HEK293 (cell line): ENCODE measurements around the gene MMS19.

Experiments used
- CTCF ChIA-PET: fragments of 350-600 bp; formaldehyde crosslinking; extraction: SDS; loops from one replicate; lab custom pipeline; 2021; ENCODE audit warnings: antibody characterized with exemption; lab: Yijun Ruan, JAX
- POLR2A ChIA-PET: fragments of 300-600 bp; formaldehyde crosslinking; extraction: SDS; loops from one replicate; lab custom pipeline; 2020; ENCODE audit warnings: antibody characterized with exemption, inconsistent platforms; lab: Yijun Ruan, JAX
- H3K27ac ChIP-seq: fragments of 200-500 bp; sonication (Bioruptor generic); 2 replicates; pipeline ENCODE4 v1.5.1; 2014; ENCODE audit warnings: low read depth, low read length, control low read depth, inconsistent platforms; ENCODE audit errors: extremely low read depth
- H3K36me3 ChIP-seq, 2 experiments: fragments of 200-500 bp in 1 of 2; sonication (Bioruptor generic) in 1 of 2; 1 replicate in 1 of 2; 2 replicates in 1 of 2; pipeline ENCODE4 v1.5.1; 2014 to 2017; ENCODE audit warnings: inconsistent platforms in 2 of 2, low read length in 2 of 2; ENCODE audit not compliant: control insufficient read depth in 2 of 2, insufficient read depth in 1 of 2
- H3K4me1 ChIP-seq: fragments of 200-500 bp; sonication (Bioruptor generic); 2 replicates; pipeline ENCODE4 v1.5.1; 2014; ENCODE audit warnings: mild to moderate bottlenecking, low read length, inconsistent platforms; ENCODE audit not compliant: control insufficient read depth, insufficient read depth
- H3K4me3 ChIP-seq: 2 replicates; pipeline ENCODE4 v1.5.1; 2011; ENCODE audit warnings: low read depth, mild to moderate bottlenecking, control low read depth, low read length, moderate library complexity
- H3K9me3 ChIP-seq: fragments of 200-500 bp; sonication (Bioruptor generic); 2 replicates; pipeline ENCODE4 v1.5.1; 2014; ENCODE audit warnings: low read depth, low read length, inconsistent platforms; ENCODE audit not compliant: control insufficient read depth, insufficient read depth
- BCL11A ChIP-seq: fragments of 450-650 bp; formaldehyde crosslinking; IDR thresholded peaks from 2 replicates; pipeline ENCODE4 v1.5.1; 2016; ENCODE audit warnings: low read depth, missing biosample characterization, missing genetic modification characterization
- EGR2 ChIP-seq: fragments of 450-650 bp; formaldehyde crosslinking; IDR thresholded peaks from 2 replicates; pipeline ENCODE4 v1.5.1; 2016; ENCODE audit warnings: low read depth, missing biosample characterization, missing genetic modification characterization
- IKZF3 ChIP-seq: fragments of 450-650 bp; IDR thresholded peaks from 2 replicates; pipeline ENCODE4 v1.5.0; 2018; ENCODE audit warnings: missing biosample characterization, mild to moderate bottlenecking, missing genetic modification characterization, moderate library complexity
- SP7 ChIP-seq: fragments of 450-650 bp; formaldehyde crosslinking; IDR thresholded peaks from 2 replicates; pipeline ENCODE4 v1.5.1; 2016; ENCODE audit warnings: missing biosample characterization, missing genetic modification characterization
- YY2 ChIP-seq: fragments of 450-650 bp; formaldehyde crosslinking; IDR thresholded peaks from 2 replicates; pipeline ENCODE4 v1.5.1; 2016; ENCODE audit warnings: missing biosample characterization, missing genetic modification characterization
- ZBTB1 ChIP-seq: fragments of 450-650 bp; formaldehyde crosslinking; IDR thresholded peaks from 2 replicates; pipeline ENCODE4 v1.5.1; 2016; ENCODE audit warnings: missing biosample characterization, missing genetic modification characterization
- ZNF16 ChIP-seq: fragments of 450-650 bp; formaldehyde crosslinking; IDR thresholded peaks from 2 replicates; pipeline ENCODE4 v1.5.1; 2016; ENCODE audit warnings: low read depth, missing biosample characterization, missing genetic modification characterization
- ZNF324 ChIP-seq: fragments of 450-650 bp; formaldehyde crosslinking; IDR thresholded peaks from 2 replicates; pipeline ENCODE4 v1.5.1; 2016; ENCODE audit warnings: missing biosample characterization, missing genetic modification characterization
- ZNF433 ChIP-seq: fragments of 450-650 bp; formaldehyde crosslinking; IDR thresholded peaks from 2 replicates; pipeline ENCODE4 v1.5.1; 2016; ENCODE audit warnings: missing biosample characterization, missing genetic modification characterization, low read depth
- ZNF530 ChIP-seq: fragments of 450-650 bp; formaldehyde crosslinking; IDR thresholded peaks from 2 replicates; pipeline ENCODE4 v1.5.1; 2016; ENCODE audit warnings: low read depth, missing biosample characterization, missing genetic modification characterization
- ZNF544 ChIP-seq: fragments of 450-650 bp; formaldehyde crosslinking; IDR thresholded peaks from 2 replicates; pipeline ENCODE4 v1.5.0; 2017; ENCODE audit warnings: missing biosample characterization, missing genetic modification characterization
- ZNF785 ChIP-seq: fragments of 450-650 bp; formaldehyde crosslinking; IDR thresholded peaks from 2 replicates; pipeline ENCODE4 v1.5.1; 2016; ENCODE audit warnings: missing biosample characterization, missing genetic modification characterization
- TF ChIP-seq, protein P1 (sequence below): fragments of 450-650 bp; formaldehyde crosslinking; IDR thresholded peaks from 2 replicates; pipeline ENCODE4 v1.5.1; 2016; ENCODE audit warnings: missing biosample characterization, missing genetic modification characterization
- TF ChIP-seq, protein P2 (sequence below): fragments of 450-650 bp; formaldehyde crosslinking; optimal IDR thresholded peaks from 2 replicates; pipeline ENCODE3; 2016; ENCODE audit warnings: missing biosample characterization, mild to moderate bottlenecking, missing genetic modification characterization
- TF ChIP-seq, protein P3 (sequence below): fragments of 450-650 bp; formaldehyde crosslinking; IDR thresholded peaks from 2 replicates; pipeline ENCODE4 v1.5.1; 2017; ENCODE audit warnings: missing biosample characterization, missing genetic modification characterization
- TF ChIP-seq, protein P4 (sequence below): fragments of 450-650 bp; formaldehyde crosslinking; IDR thresholded peaks from 2 replicates; pipeline ENCODE4 v1.5.1; 2016; ENCODE audit warnings: missing biosample characterization, missing genetic modification characterization
- TF ChIP-seq, protein P5 (sequence below): fragments of 450-650 bp; formaldehyde crosslinking; IDR thresholded peaks from 2 replicates; pipeline ENCODE4 v1.5.1; 2016; ENCODE audit warnings: missing biosample characterization, missing genetic modification characterization
- TF ChIP-seq, protein P6 (sequence below): fragments of 450-650 bp; formaldehyde crosslinking; IDR thresholded peaks from 2 replicates; pipeline ENCODE4 v1.5.1; 2016; ENCODE audit warnings: missing biosample characterization, missing genetic modification characterization
- TF ChIP-seq, protein P7 (sequence below): fragments of 450-650 bp; formaldehyde crosslinking; IDR thresholded peaks from 2 replicates; pipeline ENCODE4 v1.5.1; 2016; ENCODE audit warnings: missing biosample characterization, missing genetic modification characterization

MMS19 gene, protein sequence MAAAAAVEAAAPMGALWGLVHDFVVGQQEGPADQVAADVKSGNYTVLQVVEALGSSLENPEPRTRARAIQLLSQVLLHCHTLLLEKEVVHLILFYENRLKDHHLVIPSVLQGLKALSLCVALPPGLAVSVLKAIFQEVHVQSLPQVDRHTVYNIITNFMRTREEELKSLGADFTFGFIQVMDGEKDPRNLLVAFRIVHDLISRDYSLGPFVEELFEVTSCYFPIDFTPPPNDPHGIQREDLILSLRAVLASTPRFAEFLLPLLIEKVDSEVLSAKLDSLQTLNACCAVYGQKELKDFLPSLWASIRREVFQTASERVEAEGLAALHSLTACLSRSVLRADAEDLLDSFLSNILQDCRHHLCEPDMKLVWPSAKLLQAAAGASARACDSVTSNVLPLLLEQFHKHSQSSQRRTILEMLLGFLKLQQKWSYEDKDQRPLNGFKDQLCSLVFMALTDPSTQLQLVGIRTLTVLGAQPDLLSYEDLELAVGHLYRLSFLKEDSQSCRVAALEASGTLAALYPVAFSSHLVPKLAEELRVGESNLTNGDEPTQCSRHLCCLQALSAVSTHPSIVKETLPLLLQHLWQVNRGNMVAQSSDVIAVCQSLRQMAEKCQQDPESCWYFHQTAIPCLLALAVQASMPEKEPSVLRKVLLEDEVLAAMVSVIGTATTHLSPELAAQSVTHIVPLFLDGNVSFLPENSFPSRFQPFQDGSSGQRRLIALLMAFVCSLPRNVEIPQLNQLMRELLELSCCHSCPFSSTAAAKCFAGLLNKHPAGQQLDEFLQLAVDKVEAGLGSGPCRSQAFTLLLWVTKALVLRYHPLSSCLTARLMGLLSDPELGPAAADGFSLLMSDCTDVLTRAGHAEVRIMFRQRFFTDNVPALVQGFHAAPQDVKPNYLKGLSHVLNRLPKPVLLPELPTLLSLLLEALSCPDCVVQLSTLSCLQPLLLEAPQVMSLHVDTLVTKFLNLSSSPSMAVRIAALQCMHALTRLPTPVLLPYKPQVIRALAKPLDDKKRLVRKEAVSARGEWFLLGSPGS

DNA sequence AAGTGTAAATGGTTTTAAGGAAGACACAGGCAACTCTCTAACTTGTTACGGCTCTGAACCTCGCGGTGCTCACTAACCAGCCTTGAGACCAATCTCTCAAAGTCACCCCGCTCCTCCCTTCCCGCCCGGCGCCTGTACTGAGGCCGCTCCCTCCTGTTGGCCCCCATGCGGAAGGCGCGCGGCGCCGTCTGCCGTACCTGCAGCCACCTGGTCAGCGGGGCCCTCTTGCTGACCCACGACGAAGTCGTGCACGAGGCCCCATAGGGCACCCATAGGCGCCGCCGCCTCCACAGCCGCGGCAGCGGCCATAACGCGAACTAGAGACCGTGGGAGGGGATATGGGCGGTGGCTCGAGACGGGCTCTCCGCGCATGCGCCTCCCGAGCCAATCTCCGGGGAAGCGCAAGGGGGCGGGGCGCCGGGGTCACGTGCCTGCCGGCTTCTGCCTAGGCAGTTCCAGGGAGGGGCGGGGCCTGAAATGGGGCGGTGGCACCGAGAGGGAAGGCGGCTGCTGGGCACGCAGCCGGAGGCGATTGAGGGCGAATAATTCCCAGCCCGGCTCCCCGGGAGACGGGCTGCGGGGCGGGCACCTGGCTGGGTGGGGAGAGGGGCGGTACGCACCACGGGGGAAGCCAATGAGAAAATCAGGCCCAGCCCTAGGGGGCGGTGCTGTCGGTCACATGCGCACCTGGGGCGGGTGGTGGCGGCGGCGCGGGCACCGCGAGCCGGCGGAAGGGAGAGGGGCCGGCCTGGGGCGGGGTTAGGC lies at the start of gene MMS19:
MMS19 (minus strand) TSS at position 347 of the 765 bp plus-strand sequence; CDS start at position 309, 38 bp downstream.
- Histone ChIP-seq H3K9me3 (no peaks in the 10 kb centered on the region), H3K36me3 (peaks cover 3 to 4% of the 10 kb centered on the region in 2 experiments; a peak in 2 of 3 replicates), H3K27ac (peak within 1 kb of the TSS; percentile 89), H3K4me1 (peaks cover 16% of the 10 kb centered on the region), H3K4me3 (peak within 1 kb of the TSS; percentile 88)
- CTCF ChIA-PET = interaction anchor here (0.9 to 3.1 kb wide), 3 partner anchors 8 to 55 kb away, joined by 6 to 22 read pairs (median 7); no protein-coding TSS in a partner anchor
- POLR2A ChIA-PET = interaction anchor here (0.7 to 1.1 kb wide), 7 partner anchors 10 to 212 kb away, joined by 3 to 4 read pairs (median 3); partner anchors contain the start of gene AVPI1
- TF ChIP-seq, protein P1, sequence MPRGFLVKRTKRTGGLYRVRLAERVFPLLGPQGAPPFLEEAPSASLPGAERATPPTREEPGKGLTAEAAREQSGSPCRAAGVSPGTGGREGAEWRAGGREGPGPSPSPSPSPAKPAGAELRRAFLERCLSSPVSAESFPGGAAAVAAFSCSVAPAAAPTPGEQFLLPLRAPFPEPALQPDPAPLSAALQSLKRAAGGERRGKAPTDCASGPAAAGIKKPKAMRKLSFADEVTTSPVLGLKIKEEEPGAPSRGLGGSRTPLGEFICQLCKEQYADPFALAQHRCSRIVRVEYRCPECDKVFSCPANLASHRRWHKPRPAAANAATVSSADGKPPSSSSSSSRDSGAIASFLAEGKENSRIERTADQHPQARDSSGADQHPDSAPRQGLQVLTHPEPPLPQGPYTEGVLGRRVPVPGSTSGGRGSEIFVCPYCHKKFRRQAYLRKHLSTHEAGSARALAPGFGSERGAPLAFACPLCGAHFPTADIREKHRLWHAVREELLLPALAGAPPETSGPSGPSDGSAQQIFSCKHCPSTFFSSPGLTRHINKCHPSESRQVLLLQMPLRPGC = peak; percentile 53; the same call in 1 of the 2 replicates
- TF ChIP-seq, protein P2, sequence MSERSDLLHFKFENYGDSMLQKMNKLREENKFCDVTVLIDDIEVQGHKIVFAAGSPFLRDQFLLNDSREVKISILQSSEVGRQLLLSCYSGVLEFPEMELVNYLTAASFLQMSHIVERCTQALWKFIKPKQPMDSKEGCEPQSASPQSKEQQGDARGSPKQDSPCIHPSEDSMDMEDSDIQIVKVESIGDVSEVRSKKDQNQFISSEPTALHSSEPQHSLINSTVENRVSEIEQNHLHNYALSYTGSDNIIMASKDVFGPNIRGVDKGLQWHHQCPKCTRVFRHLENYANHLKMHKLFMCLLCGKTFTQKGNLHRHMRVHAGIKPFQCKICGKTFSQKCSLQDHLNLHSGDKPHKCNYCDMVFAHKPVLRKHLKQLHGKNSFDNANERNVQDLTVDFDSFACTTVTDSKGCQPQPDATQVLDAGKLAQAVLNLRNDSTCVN (tag by site-specific recombination) = peak; percentile 77
- TF ChIP-seq, protein P3, sequence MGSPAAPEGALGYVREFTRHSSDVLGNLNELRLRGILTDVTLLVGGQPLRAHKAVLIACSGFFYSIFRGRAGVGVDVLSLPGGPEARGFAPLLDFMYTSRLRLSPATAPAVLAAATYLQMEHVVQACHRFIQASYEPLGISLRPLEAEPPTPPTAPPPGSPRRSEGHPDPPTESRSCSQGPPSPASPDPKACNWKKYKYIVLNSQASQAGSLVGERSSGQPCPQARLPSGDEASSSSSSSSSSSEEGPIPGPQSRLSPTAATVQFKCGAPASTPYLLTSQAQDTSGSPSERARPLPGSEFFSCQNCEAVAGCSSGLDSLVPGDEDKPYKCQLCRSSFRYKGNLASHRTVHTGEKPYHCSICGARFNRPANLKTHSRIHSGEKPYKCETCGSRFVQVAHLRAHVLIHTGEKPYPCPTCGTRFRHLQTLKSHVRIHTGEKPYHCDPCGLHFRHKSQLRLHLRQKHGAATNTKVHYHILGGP (tag by site-specific recombination) = no peak
- peak; percentile 16; the same call in 1 of the 2 replicates for TF ChIP-seq ZNF324 (tag by site-specific recombination)
- peak; percentile 94 for TF ChIP-seq IKZF3 (tag by site-specific recombination)
- TF ChIP-seq, protein P4, sequence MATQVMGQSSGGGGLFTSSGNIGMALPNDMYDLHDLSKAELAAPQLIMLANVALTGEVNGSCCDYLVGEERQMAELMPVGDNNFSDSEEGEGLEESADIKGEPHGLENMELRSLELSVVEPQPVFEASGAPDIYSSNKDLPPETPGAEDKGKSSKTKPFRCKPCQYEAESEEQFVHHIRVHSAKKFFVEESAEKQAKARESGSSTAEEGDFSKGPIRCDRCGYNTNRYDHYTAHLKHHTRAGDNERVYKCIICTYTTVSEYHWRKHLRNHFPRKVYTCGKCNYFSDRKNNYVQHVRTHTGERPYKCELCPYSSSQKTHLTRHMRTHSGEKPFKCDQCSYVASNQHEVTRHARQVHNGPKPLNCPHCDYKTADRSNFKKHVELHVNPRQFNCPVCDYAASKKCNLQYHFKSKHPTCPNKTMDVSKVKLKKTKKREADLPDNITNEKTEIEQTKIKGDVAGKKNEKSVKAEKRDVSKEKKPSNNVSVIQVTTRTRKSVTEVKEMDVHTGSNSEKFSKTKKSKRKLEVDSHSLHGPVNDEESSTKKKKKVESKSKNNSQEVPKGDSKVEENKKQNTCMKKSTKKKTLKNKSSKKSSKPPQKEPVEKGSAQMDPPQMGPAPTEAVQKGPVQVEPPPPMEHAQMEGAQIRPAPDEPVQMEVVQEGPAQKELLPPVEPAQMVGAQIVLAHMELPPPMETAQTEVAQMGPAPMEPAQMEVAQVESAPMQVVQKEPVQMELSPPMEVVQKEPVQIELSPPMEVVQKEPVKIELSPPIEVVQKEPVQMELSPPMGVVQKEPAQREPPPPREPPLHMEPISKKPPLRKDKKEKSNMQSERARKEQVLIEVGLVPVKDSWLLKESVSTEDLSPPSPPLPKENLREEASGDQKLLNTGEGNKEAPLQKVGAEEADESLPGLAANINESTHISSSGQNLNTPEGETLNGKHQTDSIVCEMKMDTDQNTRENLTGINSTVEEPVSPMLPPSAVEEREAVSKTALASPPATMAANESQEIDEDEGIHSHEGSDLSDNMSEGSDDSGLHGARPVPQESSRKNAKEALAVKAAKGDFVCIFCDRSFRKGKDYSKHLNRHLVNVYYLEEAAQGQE (tag by site-specific recombination) = 0 out of 2 replicates have a peak, but pooled peaks have one; percentile 6
- peak; percentile 80 for TF ChIP-seq YY2 (tag by site-specific recombination)
- no peak for TF ChIP-seq ZNF433 (tag by site-specific recombination)
- TF ChIP-seq, protein P5, sequence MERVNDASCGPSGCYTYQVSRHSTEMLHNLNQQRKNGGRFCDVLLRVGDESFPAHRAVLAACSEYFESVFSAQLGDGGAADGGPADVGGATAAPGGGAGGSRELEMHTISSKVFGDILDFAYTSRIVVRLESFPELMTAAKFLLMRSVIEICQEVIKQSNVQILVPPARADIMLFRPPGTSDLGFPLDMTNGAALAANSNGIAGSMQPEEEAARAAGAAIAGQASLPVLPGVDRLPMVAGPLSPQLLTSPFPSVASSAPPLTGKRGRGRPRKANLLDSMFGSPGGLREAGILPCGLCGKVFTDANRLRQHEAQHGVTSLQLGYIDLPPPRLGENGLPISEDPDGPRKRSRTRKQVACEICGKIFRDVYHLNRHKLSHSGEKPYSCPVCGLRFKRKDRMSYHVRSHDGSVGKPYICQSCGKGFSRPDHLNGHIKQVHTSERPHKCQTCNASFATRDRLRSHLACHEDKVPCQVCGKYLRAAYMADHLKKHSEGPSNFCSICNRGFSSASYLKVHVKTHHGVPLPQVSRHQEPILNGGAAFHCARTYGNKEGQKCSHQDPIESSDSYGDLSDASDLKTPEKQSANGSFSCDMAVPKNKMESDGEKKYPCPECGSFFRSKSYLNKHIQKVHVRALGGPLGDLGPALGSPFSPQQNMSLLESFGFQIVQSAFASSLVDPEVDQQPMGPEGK (tag by site-specific recombination) = peak; percentile 64; the same call in 1 of the 2 replicates
- TF ChIP-seq, protein P6, sequence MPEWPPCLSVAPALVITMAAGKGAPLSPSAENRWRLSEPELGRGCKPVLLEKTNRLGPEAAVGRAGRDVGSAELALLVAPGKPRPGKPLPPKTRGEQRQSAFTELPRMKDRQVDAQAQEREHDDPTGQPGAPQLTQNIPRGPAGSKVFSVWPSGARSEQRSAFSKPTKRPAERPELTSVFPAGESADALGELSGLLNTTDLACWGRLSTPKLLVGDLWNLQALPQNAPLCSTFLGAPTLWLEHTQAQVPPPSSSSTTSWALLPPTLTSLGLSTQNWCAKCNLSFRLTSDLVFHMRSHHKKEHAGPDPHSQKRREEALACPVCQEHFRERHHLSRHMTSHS = no peak
- no peak for TF ChIP-seq ZNF530 (tag by site-specific recombination)
- TF ChIP-seq ZNF16 (tag by site-specific recombination) = no peak
- no peak for TF ChIP-seq ZBTB1 (tag by site-specific recombination)
- TF ChIP-seq ZNF544 (tag by site-specific recombination) = no peak
- TF ChIP-seq BCL11A (tag by site-specific recombination) = peak; percentile 25; the same call in 1 of the 2 replicates
- TF ChIP-seq EGR2 (tag by site-specific recombination) = peak; percentile 84
- TF ChIP-seq ZNF785 (tag by site-specific recombination) = no peak
- TF ChIP-seq, protein P7, sequence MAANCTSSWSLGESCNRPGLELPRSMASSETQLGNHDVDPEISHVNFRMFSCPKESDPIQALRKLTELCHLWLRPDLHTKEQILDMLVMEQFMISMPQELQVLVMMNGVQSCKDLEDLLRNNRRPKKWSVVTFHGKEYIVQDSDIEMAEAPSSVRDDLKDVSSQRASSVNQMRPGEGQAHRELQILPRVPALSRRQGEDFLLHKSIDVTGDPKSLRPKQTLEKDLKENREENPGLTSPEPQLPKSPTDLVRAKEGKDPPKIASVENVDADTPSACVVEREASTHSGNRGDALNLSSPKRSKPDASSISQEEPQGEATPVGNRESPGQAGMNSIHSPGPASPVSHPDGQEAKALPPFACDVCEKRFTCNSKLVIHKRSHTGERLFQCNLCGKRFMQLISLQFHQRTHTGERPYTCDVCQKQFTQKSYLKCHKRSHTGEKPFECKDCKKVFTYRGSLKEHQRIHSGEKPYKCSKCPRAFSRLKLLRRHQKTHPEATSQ (tag by site-specific recombination) = no peak
- TF ChIP-seq SP7 (tag by site-specific recombination) = peak; percentile 72
